Measurements from ENCODE around the gene SACS.

DNA sequence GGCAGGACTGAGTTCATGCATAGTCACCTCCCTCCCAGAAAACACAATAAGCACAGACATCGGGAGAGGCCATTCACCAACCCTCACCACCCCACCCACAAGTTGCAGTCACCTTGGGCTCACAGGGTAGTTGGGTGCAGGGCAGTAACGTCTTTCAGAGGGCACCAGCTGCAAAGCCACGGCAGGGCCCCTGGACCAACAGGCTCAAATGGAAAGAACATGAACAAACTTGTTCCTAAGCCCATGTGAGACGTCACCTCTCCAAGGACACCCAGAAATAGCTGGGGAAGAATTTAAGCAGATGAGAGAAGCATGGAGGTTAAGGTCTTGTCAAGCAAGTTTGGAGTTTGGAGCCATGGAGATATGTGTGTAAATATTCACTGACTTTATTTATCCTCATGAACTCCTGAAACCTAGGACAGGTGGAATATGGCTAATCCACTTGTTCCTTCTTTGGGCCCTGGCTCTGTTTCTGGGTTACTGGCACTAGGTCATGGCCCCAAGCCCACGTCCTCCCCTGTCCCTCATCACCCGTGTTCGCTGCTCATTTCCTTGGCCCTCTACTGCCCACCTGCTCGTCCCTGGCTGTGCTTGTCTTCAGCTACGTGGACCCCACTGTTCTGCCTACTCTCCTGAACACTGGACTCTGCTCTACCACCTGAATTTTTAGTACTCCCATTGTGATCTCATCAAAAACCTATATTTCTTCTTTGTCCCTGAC lies 40.4 kb downstream of the SACS start:
- TF ChIP-seq, protein P1, sequence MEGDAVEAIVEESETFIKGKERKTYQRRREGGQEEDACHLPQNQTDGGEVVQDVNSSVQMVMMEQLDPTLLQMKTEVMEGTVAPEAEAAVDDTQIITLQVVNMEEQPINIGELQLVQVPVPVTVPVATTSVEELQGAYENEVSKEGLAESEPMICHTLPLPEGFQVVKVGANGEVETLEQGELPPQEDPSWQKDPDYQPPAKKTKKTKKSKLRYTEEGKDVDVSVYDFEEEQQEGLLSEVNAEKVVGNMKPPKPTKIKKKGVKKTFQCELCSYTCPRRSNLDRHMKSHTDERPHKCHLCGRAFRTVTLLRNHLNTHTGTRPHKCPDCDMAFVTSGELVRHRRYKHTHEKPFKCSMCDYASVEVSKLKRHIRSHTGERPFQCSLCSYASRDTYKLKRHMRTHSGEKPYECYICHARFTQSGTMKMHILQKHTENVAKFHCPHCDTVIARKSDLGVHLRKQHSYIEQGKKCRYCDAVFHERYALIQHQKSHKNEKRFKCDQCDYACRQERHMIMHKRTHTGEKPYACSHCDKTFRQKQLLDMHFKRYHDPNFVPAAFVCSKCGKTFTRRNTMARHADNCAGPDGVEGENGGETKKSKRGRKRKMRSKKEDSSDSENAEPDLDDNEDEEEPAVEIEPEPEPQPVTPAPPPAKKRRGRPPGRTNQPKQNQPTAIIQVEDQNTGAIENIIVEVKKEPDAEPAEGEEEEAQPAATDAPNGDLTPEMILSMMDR (IDR thresholded peaks at IDR 0.05; ENCODE audit: borderline replicate concordance, extremely low read depth, low read length, poor library complexity, severe bottlenecking) = no peak
- TF ChIP-seq EZH2 (IDR thresholded peaks at IDR 0.05; ENCODE audit: borderline replicate concordance, low read depth, low read length, severe bottlenecking) = no peak
